Panc1 (cell line): ENCODE data around the gene CENPF. TPM values are rescaled to one million over a fixed set of nuclear protein-coding genes. Genes with fewer than 3 reads are reported as not detected.

ENCODE experiments used
- ATAC-seq: fragments of 200-7000 bp; cut with Tn5 transposase; 2 replicates; pipeline ENCODE4 v1.9.1; 2020; ENCODE audit warnings: mild to moderate bottlenecking, moderate library complexity
- BruUV-seq: library from RNA; stranded (reverse); fragments of 400-500 nt; replicated peaks from 2 replicates; lab custom pipeline; 2021; lab: Mats Ljungman, UMichigan
- CTCF ChIA-PET: fragments of 300-600 bp; sonication (Branson Sonifier 250); formaldehyde crosslinking; loops from one replicate; lab custom pipeline; 2022; ENCODE audit warnings: antibody characterized with exemption; lab: Charles Lee
- POLR2A ChIA-PET: fragments of 300-600 bp; sonication (Branson Sonifier 250); formaldehyde crosslinking; loops from one replicate; lab custom pipeline; 2022; ENCODE audit warnings: antibody characterized with exemption; lab: Charles Lee
- DNase-seq: peaks from one replicate; pipeline ENCODE4 v3.0.0-alpha.2; 2010; ENCODE audit warnings: low read depth, low spot score
- H3K27ac ChIP-seq: 2 replicates; pipeline ENCODE4 v1.5.1; 2011; ENCODE audit warnings: mild to moderate bottlenecking, low read length, inconsistent platforms
- H3K27me3 ChIP-seq: fragments of 200-500 bp; sonication (Bioruptor generic); 2 replicates; pipeline ENCODE4 v1.6.0; 2014; ENCODE audit warnings: low read length, inconsistent platforms; ENCODE audit not compliant: control insufficient read depth, insufficient read depth
- H3K36me3 ChIP-seq: fragments of 200-500 bp; sonication (Bioruptor generic); 2 replicates; pipeline ENCODE4 v1.5.1; 2014; ENCODE audit warnings: inconsistent platforms, mild to moderate bottlenecking, low read length, moderate library complexity; ENCODE audit not compliant: control insufficient read depth, insufficient read depth
- H3K4me1 ChIP-seq: 2 replicates; pipeline ENCODE4 v1.5.1; 2011; ENCODE audit warnings: inconsistent platforms, mild to moderate bottlenecking, low read length, moderate library complexity; ENCODE audit not compliant: control insufficient read depth, insufficient read depth
- H3K4me3 ChIP-seq, 2 experiments: 2 replicates each; pipeline ENCODE4 v1.5.1; 2011 to 2012; ENCODE audit warnings: low read depth in 2 of 2, low read length in 2 of 2, mild to moderate bottlenecking in 2 of 2, inconsistent platforms in 1 of 2, moderate library complexity in 1 of 2
- H3K9me3 ChIP-seq: fragments of 200-500 bp; sonication (Bioruptor generic); 2 replicates; pipeline ENCODE4 v1.5.1; 2014; ENCODE audit warnings: low read depth, mild to moderate bottlenecking, inconsistent platforms, low read length, moderate library complexity; ENCODE audit not compliant: control insufficient read depth, insufficient read depth
- POLR2AphosphoS5 ChIP-seq: IDR thresholded peaks from 2 replicates; pipeline ENCODE4 v1.6.1; 2012; ENCODE audit warnings: mild to moderate bottlenecking, low read depth, low read length, moderate library complexity
- REST ChIP-seq, 2 experiments: IDR thresholded peaks; 2 replicates each; pipeline ENCODE4 v1.6.1; 2011 to 2012; ENCODE audit warnings: low read depth in 2 of 2, control low read depth in 1 of 2, low read length in 1 of 2, mild to moderate bottlenecking in 1 of 2, moderate library complexity in 1 of 2; ENCODE audit not compliant: insufficient read depth in 1 of 2
- SIN3A ChIP-seq: IDR thresholded peaks from 2 replicates; pipeline ENCODE4 v1.6.1; 2012; ENCODE audit warnings: low read depth, mild to moderate bottlenecking, low read length, moderate library complexity, borderline replicate concordance; ENCODE audit not compliant: insufficient read depth
- TCF7L2 ChIP-seq: IDR thresholded peaks from 2 replicates; pipeline ENCODE4 v1.6.1; 2011; ENCODE audit warnings: mild to moderate bottlenecking, low read depth, low read length, inconsistent platforms
- in situ Hi-C: cut with HindIII; loops from 2 replicates; pipeline ENCODE4 v1.10.0; 2016; ENCODE audit warnings: low sequenced_read_pairs, low pct_unique_long_range_greater_than_20kb
- intact Hi-C: fragments of 100-400 bp; cut with micrococcal nuclease; formaldehyde crosslinking; loops from one replicate; pipeline ENCODE4 v1.10.0; 2022; ENCODE audit not compliant: unreplicated experiment
- total RNA-seq: library from RNA; stranded (reverse); gene quantifications from one replicate; pipeline ENCODE4 v1.2.1, GENCODE V29; 2021; ENCODE audit not compliant: unreplicated experiment
- TF ChIP-seq, protein P1 (sequence below): fragments of 450-650 bp; IDR thresholded peaks from 2 replicates; pipeline ENCODE4 v1.5.1; 2017; ENCODE audit warnings: mild to moderate bottlenecking

CENPF gene
- total RNA-seq, 1 experiment from 2014 or later: 156 TPM

GRCh38 chr1:214582289-214582891, 20.6 kb upstream of the CENPF start:
- ATAC-seq (peak; percentile 82), DNase-seq (no peak)
- H3K4me1 ChIP-seq: peaks cover 46% of the 10 kb centered on the region
- POLR2A ChIA-PET: interaction anchor here (0.7 to 2.4 kb wide), 3 partner anchors 10 to 265 kb away, joined by 3 to 10 read pairs (median 8); partner anchors contain the start of gene PTPN14
- in situ Hi-C loops (no loop called here), intact Hi-C loops (loop anchor here (2.0 to 5.0 kb wide), 2 partner anchors 34 to 70 kb away; no protein-coding TSS in a partner anchor)
- BruUV-seq: no TSS peak
- CTCF ChIA-PET: interaction anchor here (0.6 to 0.7 kb wide), 2 partner anchors 53 to 565 kb away, joined by 3 read pairs; no protein-coding TSS in a partner anchor
- H3K9me3 ChIP-seq: 0 out of 2 replicates have a peak, but pooled peaks cover 3% of the 10 kb centered on the region
- peak overlapping the region in 1 of 2 experiments; percentile 14; a peak in 2 of 4 replicates for H3K4me3 ChIP-seq
- H3K27me3 ChIP-seq: no peaks in the 10 kb centered on the region
- TF ChIP-seq TCF7L2: peak; percentile 79
- TF ChIP-seq, protein P1, sequence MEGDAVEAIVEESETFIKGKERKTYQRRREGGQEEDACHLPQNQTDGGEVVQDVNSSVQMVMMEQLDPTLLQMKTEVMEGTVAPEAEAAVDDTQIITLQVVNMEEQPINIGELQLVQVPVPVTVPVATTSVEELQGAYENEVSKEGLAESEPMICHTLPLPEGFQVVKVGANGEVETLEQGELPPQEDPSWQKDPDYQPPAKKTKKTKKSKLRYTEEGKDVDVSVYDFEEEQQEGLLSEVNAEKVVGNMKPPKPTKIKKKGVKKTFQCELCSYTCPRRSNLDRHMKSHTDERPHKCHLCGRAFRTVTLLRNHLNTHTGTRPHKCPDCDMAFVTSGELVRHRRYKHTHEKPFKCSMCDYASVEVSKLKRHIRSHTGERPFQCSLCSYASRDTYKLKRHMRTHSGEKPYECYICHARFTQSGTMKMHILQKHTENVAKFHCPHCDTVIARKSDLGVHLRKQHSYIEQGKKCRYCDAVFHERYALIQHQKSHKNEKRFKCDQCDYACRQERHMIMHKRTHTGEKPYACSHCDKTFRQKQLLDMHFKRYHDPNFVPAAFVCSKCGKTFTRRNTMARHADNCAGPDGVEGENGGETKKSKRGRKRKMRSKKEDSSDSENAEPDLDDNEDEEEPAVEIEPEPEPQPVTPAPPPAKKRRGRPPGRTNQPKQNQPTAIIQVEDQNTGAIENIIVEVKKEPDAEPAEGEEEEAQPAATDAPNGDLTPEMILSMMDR: no peak
- no peaks in the 10 kb centered on the region for H3K36me3 ChIP-seq
- H3K27ac ChIP-seq: peak overlapping the region; percentile 86

DNA sequence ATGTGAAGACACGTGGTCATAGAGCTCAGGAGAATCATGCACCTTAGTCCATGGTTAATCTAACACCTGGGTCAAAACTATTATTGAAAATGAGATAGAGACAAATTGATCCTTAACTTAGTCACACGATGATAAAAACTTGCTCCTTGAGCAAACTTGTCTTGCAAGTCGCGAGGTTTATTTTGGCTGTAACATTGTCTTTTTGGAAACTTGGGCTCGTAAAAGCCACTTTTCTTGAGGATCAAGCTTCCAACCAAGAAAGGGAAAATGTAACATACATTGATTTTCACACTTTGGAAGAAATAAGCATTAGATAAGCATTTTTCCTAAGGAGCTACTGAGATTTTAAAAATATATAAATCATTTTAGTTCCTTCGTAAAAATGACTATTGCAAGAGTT, 19.9 kb upstream of the CENPF start:
- no peaks in the 10 kb centered on the region for H3K36me3 ChIP-seq
- no peak overlapping the region for H3K4me3 ChIP-seq
- ChIA-PET POLR2A (interaction anchor here (0.6 to 2.4 kb wide), 4 partner anchors 11 to 34 kb away, joined by 3 to 10 read pairs (median 3); partner anchors contain the start of gene PTPN14), CTCF (interaction anchor here (0.7 to 0.9 kb wide), 2 partner anchors 52 to 251 kb away, joined by 3 read pairs; no protein-coding TSS in a partner anchor)
- ATAC-seq (no peak), DNase-seq (no peak)
- BruUV-seq: no TSS peak
- peaks cover 46% of the 10 kb centered on the region for H3K4me1 ChIP-seq
- no peaks in the 10 kb centered on the region for H3K9me3 ChIP-seq
- in situ Hi-C loops (no loop called here), intact Hi-C loops (loop anchor here (2.0 to 5.0 kb wide), 2 partner anchors 34 to 71 kb away; no protein-coding TSS in a partner anchor)
- H3K27me3 ChIP-seq: no peaks in the 10 kb centered on the region
- TF ChIP-seq TCF7L2: no peak
- TF ChIP-seq REST (IDR thresholded peaks at IDR 0.05; ENCODE audit: insufficient read depth in 1 of 2, low read depth in 2 of 2, low read length in 1 of 2): no peak
- no peak for TF ChIP-seq SIN3A
- TF ChIP-seq, protein P1: no peak
- no peak for TF ChIP-seq POLR2AphosphoS5
- peak overlapping the region; percentile 86 for H3K27ac ChIP-seq
